ENCODE measurements around the gene PXDN. TPM values are rescaled to one million over a fixed set of nuclear protein-coding genes. Genes with fewer than 3 reads are reported as not detected.
A peak's percentile ranks its signal among the peaks of the same experiment; 100 is the strongest.

Gene PXDN
- total RNA-seq, 4 donors from 2014 or later, result 9.0 to 46.2 (median 18.5) TPM

DNA sequence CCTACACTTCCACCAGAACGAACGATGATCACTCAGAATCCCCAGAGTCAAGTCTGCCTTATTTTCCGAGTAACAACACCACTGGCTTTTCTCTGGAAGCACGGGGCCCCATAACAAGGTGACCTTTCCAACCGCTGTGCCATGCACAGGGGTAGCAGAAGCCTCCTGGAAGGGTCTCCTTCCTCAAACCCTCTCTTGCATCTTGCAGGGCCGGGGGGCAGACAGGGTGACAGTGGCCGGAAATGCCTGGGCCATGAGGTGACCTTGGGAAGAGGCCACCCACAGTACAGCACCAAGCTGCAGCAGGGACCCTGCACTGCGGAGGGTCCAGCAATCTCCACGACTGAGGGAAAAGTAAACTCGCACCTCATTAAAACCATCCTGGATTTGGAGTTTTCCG is 108.5 kb downstream of the PXDN start:
- intact Hi-C loops (cut with DNase I; ENCODE audit: low total_unique reads) (no loop called here), in situ Hi-C loops (cut with MboI; ENCODE audit: low pct_ligation_motif_present in 1 of 4, low pct_unique_long_range_greater_than_20kb in 1 of 4, low sequenced_read_pairs in 3 of 4) (no loop called here)
- DNase-seq, result no peak
- Histone ChIP-seq H3K27me3 (no peaks in the 10 kb centered on the region), H3K36me3 (no peaks in the 10 kb centered on the region), H3K27ac (no peak overlapping the region), H3K4me1 (peaks cover 3 to 25% (median 12%) of the 10 kb centered on the region in 4 donors), H3K9me3 (no peaks in the 10 kb centered on the region), H3K4me3 (no peak overlapping the region)
- no peak for TF ChIP-seq POLR2A (IDR thresholded peaks at IDR 0.05)
- no peak for TF ChIP-seq POLR2AphosphoS5 (IDR thresholded peaks at IDR 0.05)
- no peak for TF ChIP-seq EP300 (IDR thresholded peaks at IDR 0.05; ENCODE audit: low read depth)
- TF ChIP-seq, protein P1, sequence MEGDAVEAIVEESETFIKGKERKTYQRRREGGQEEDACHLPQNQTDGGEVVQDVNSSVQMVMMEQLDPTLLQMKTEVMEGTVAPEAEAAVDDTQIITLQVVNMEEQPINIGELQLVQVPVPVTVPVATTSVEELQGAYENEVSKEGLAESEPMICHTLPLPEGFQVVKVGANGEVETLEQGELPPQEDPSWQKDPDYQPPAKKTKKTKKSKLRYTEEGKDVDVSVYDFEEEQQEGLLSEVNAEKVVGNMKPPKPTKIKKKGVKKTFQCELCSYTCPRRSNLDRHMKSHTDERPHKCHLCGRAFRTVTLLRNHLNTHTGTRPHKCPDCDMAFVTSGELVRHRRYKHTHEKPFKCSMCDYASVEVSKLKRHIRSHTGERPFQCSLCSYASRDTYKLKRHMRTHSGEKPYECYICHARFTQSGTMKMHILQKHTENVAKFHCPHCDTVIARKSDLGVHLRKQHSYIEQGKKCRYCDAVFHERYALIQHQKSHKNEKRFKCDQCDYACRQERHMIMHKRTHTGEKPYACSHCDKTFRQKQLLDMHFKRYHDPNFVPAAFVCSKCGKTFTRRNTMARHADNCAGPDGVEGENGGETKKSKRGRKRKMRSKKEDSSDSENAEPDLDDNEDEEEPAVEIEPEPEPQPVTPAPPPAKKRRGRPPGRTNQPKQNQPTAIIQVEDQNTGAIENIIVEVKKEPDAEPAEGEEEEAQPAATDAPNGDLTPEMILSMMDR (IDR thresholded peaks at IDR 0.05), result no peak
- WGBS, 2 donors (ENCODE audit: low coverage in 1 of 2), result 86 to 92% methylated on average over 4 to 11 of the region's 11 CpGs

DNA sequence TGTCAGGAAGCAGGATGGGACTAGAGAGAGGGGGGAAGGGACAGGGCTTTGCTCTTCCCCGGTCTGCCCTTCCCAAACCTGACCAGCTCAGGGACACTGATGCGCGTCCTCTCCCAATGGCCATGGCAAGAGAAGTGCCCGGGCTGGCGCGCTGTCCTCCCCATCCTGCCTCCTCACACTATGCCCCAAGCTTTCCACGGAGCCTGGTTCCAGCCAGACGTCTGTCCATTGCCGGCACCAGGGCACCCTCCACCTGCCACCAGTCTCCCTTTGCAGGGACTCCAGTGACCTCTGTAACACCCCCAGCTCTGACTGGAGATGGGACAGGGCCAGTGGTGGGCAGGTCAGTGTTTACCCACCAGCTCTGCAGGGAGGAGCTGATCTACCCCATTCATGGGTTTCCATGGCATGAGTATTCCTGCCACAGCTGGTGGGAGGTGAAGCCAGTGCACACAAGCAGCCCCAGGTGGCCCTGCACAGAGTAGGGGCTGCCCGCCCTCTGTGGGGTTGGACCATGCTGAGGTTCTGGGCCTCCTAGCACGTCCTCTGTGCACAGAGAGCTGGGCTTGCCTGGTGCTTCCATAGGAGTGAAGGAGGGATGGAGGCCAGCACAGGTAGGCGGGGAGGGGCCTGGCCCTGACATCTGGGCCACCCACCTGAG is 109.5 kb downstream of the PXDN start:
- Histone ChIP-seq H3K9me3 (no peaks in the 10 kb centered on the region), H3K4me3 (no peak overlapping the region), H3K4me1 (peaks cover 0 to 22% (median 11%) of the 10 kb centered on the region in 4 donors), H3K27ac (no peak overlapping the region), H3K27me3 (no peaks in the 10 kb centered on the region), H3K36me3 (no peaks in the 10 kb centered on the region)
- WGBS, 2 donors (ENCODE audit: low coverage in 1 of 2), result 90% methylated on average over 12 of the region's 12 CpGs; no CpG with 5 or more reads in 1 of the 2 donors
- DNase-seq, result no peak
- intact Hi-C loops (cut with DNase I; ENCODE audit: low total_unique reads) (no loop called here), in situ Hi-C loops (cut with MboI; ENCODE audit: low pct_ligation_motif_present in 1 of 4, low pct_unique_long_range_greater_than_20kb in 1 of 4, low sequenced_read_pairs in 3 of 4) (no loop called here)
- TF ChIP-seq POLR2A (IDR thresholded peaks at IDR 0.05), result no peak

DNA sequence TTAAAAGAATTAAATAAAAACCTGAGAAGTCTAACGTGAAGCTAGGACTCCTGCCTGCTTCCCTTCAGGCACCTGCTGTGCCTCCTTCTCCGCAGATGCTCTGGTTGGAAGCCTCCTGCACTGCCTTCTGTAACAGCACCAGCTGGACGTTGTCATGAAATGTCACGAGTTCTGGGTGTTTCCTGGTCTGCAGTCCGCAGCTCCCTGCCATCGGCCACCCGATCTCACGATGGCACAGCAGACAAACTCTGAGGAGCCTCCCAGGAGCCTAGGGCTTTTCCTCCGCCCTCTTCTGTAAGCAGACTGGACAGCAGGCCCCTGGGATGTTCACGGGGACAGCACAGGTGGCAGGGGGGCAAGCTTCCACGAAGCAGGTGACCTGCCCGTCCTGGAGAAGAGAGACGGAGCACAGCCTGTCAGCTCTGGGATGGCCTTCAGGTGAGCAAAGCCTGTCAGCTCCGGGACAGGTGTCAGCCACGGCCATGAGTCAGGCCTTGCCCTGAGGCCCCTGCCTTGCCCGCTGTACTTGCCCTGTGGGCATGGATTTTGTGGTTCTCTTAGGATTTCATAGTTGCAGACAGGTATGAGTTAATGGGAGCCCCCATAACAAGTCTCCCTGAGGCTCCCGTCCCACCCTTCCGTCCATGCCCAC is 110.3 kb downstream of the PXDN start:
- intact Hi-C loops (cut with DNase I; ENCODE audit: low total_unique reads) (no loop called here), in situ Hi-C loops (cut with MboI; ENCODE audit: low pct_ligation_motif_present in 1 of 4, low pct_unique_long_range_greater_than_20kb in 1 of 4, low sequenced_read_pairs in 3 of 4) (no loop called here)
- Histone ChIP-seq H3K4me1 (peaks cover 0 to 22% (median 12%) of the 10 kb centered on the region in 4 donors), H3K9me3 (no peaks in the 10 kb centered on the region), H3K4me3 (no peak overlapping the region), H3K27ac (peak overlapping the region in 2 of 4 donors; percentile 75 to 78), H3K36me3 (no peaks in the 10 kb centered on the region), H3K27me3 (no peaks in the 10 kb centered on the region)
- WGBS, 2 donors (ENCODE audit: low coverage in 1 of 2), result 71% methylated on average over 18 of the region's 18 CpGs; no CpG with 5 or more reads in 1 of the 2 donors
- no peak for DNase-seq
- TF ChIP-seq, protein P1 (IDR thresholded peaks at IDR 0.05), result no peak
- TF ChIP-seq POLR2AphosphoS5 (IDR thresholded peaks at IDR 0.05) (no peak), EP300 (IDR thresholded peaks at IDR 0.05; ENCODE audit: low read depth) (no peak), POLR2A (IDR thresholded peaks at IDR 0.05) (no peak)

DNA sequence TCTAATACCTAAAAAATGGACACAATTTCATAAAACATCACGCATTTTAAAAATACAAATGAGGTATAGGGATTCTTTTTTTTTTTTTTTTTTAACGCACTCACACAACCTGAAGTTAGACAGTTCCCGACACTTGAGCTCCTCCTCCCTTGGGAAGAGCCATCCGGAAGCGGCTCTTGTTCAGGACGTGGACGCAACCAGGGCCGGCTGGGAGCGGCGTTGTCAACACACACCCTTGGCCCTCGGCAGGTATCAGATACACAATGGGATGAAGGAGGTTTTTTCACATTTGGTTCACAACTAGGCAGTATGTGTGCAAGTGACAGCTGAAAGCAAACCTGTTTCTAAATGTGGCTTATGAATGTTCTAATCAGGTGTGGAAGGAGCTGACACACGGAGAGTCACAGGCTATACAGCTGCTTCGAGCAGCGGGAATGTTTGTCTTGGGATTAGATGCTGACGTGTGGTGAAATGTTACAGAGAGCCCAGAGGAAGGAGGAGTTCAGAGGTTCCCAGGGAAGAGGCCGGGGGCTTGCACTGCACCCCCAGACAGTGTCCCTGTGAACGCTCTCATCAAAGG is 111.1 kb downstream of the PXDN start:
- Histone ChIP-seq H3K4me3 (no peak overlapping the region), H3K27ac (peak overlapping the region in 2 of 4 donors; percentile 75 to 78), H3K9me3 (no peaks in the 10 kb centered on the region), H3K36me3 (no peaks in the 10 kb centered on the region), H3K4me1 (peaks cover 0 to 22% (median 14%) of the 10 kb centered on the region in 4 donors), H3K27me3 (no peaks in the 10 kb centered on the region)
- in situ Hi-C loops (cut with MboI; ENCODE audit: low pct_ligation_motif_present in 1 of 4, low pct_unique_long_range_greater_than_20kb in 1 of 4, low sequenced_read_pairs in 3 of 4), result no loop called here
- intact Hi-C loops (cut with DNase I; ENCODE audit: low total_unique reads), result no loop called here
- WGBS, 2 donors (ENCODE audit: low coverage in 1 of 2), result 54 to 66% methylated on average over 10 to 17 of the region's 17 CpGs
- DNase-seq, result peak; percentile 51
- TF ChIP-seq POLR2AphosphoS5 (IDR thresholded peaks at IDR 0.05) (peak in 1 of 3 donors; percentile 41), EP300 (IDR thresholded peaks at IDR 0.05; ENCODE audit: low read depth) (no peak)

DNA sequence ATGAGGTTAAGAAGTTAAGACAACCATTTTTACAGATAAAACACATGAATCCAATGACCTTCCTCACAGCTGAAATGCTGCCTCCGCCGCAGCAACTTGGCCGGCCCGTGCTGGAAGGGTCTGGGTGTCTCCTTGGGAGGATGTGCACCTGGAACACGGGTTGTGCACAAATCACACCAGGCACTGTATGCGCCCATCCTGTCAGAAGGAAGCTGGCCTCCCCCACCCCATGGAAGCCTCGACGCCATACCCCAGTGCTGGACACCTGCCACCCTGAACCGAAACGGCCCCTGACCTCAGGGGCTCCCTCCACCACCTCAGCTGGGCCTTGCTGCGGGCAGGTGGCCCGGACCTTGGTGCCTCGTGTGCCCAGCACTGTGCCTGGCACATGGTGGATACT is 111.8 kb downstream of the PXDN start:
- in situ Hi-C loops (cut with MboI; ENCODE audit: low pct_ligation_motif_present in 1 of 4, low pct_unique_long_range_greater_than_20kb in 1 of 4, low sequenced_read_pairs in 3 of 4) (no loop called here), intact Hi-C loops (cut with DNase I; ENCODE audit: low total_unique reads) (no loop called here)
- Histone ChIP-seq H3K27ac (peak overlapping the region; percentile 72 to 78 (median 75)), H3K4me3 (no peak overlapping the region), H3K4me1 (peaks cover 0 to 22% (median 14%) of the 10 kb centered on the region in 4 donors), H3K27me3 (no peaks in the 10 kb centered on the region), H3K36me3 (no peaks in the 10 kb centered on the region), H3K9me3 (no peaks in the 10 kb centered on the region)
- TF ChIP-seq POLR2AphosphoS5 (IDR thresholded peaks at IDR 0.05) (no peak), EP300 (IDR thresholded peaks at IDR 0.05; ENCODE audit: low read depth) (no peak), POLR2A (IDR thresholded peaks at IDR 0.05) (no peak)
- TF ChIP-seq, protein P1 (IDR thresholded peaks at IDR 0.05), result no peak
- 82 to 100% methylated on average over 3 to 11 of the region's 13 CpGs for WGBS, 2 donors (ENCODE audit: low coverage in 1 of 2)
- no peak for DNase-seq
